HepG2 (cell line): Measurements from ENCODE around the gene RPEL1. TPM values are rescaled to one million over a fixed set of nuclear protein-coding genes. Genes with fewer than 3 reads are reported as not detected.

Experiments used
- AKAP8 ChIP-seq: sonication (generic); formaldehyde crosslinking; IDR thresholded peaks from 2 replicates; pipeline ENCODE4 v1.5.1; 2020; ENCODE audit warnings: mild to moderate bottlenecking, missing genetic modification reagents
- EED ChIP-seq: sonication (generic); formaldehyde crosslinking; IDR thresholded peaks from 2 replicates; pipeline ENCODE4 v1.5.0; 2020; ENCODE audit warnings: mild to moderate bottlenecking, missing genetic modification reagents
- ERF ChIP-seq: IDR thresholded peaks from 2 replicates; pipeline ENCODE4 v1.6.1; 2018; ENCODE audit warnings: missing biosample characterization, missing genetic modification reagents
- ETV5 ChIP-seq: IDR thresholded peaks from 2 replicates; pipeline ENCODE4 v1.6.1; 2018; ENCODE audit warnings: missing biosample characterization, missing genetic modification reagents, inconsistent platforms, borderline replicate concordance
- GMEB2 ChIP-seq: IDR thresholded peaks from 2 replicates; pipeline ENCODE4 v1.6.1; 2016; ENCODE audit warnings: missing biosample characterization, missing genetic modification reagents, low read depth
- HOXA3 ChIP-seq: sonication (generic); formaldehyde crosslinking; IDR thresholded peaks from 2 replicates; pipeline ENCODE4 v1.5.0; 2020; ENCODE audit warnings: missing genetic modification reagents
- KDM6A ChIP-seq: IDR thresholded peaks from 2 replicates; pipeline ENCODE4 v1.6.1; 2016; ENCODE audit warnings: low read depth
- NBN ChIP-seq: fragments of 450-650 bp; conservative IDR thresholded peaks from 2 replicates; pipeline ENCODE4 v1.6.1; 2017
- NFRKB ChIP-seq: fragments of 450-650 bp; IDR thresholded peaks from 2 replicates; pipeline ENCODE4 v1.6.1; 2017
- PHB2 ChIP-seq: fragments of 450-650 bp; IDR thresholded peaks from 2 replicates; pipeline ENCODE4 v1.6.1; 2018; ENCODE audit not compliant: partially characterized antibody
- POLR2G ChIP-seq: fragments of 200-400 bp; formaldehyde crosslinking; IDR thresholded peaks from 2 replicates; pipeline ENCODE4 v1.6.1; 2018; ENCODE audit warnings: mild to moderate bottlenecking, low read depth, low read length, moderate library complexity
- RAD21 ChIP-seq: fragments of 450-650 bp; formaldehyde crosslinking; IDR thresholded peaks from 2 replicates; pipeline ENCODE4 v1.5.0; 2020; ENCODE audit warnings: mild to moderate bottlenecking
- RXRA ChIP-seq: sonication (generic); formaldehyde crosslinking; IDR thresholded peaks from 2 replicates; pipeline ENCODE4 v1.5.1; 2020; ENCODE audit warnings: missing genetic modification reagents
- SMARCC2 ChIP-seq: fragments of 450-650 bp; IDR thresholded peaks from 2 replicates; pipeline ENCODE4 v1.6.1; 2017; ENCODE audit warnings: antibody characterized with exemption, mild to moderate bottlenecking
- STAG1 ChIP-seq: sonication (generic); formaldehyde crosslinking; IDR thresholded peaks from 2 replicates; pipeline ENCODE4 v1.4.0; 2020; ENCODE audit warnings: missing genetic modification reagents
- THAP11 ChIP-seq: IDR thresholded peaks from 2 replicates; pipeline ENCODE4 v1.6.1; 2016; ENCODE audit warnings: missing biosample characterization, missing genetic modification reagents
- TRIM22 ChIP-seq: fragments of 450-650 bp; IDR thresholded peaks from 2 replicates; pipeline ENCODE4 v1.6.1; 2017
- U2AF1 ChIP-seq: fragments of 200-400 bp; formaldehyde crosslinking; optimal IDR thresholded peaks from 2 replicates; pipeline ENCODE3; 2017; ENCODE audit warnings: mild to moderate bottlenecking, low read depth, low read length
- ZBTB38 ChIP-seq: sonication (generic); formaldehyde crosslinking; IDR thresholded peaks from 2 replicates; pipeline ENCODE4 v1.5.1; 2020; ENCODE audit warnings: mild to moderate bottlenecking, missing genetic modification reagents
- ZFP37 ChIP-seq: sonication (generic); formaldehyde crosslinking; IDR thresholded peaks from 2 replicates; pipeline ENCODE4 v1.4.0; 2020; ENCODE audit warnings: missing genetic modification reagents, borderline replicate concordance
- ZNF180 ChIP-seq: sonication (generic); formaldehyde crosslinking; IDR thresholded peaks from 2 replicates; pipeline ENCODE4 v1.4.0; 2020; ENCODE audit warnings: low read depth, missing genetic modification reagents, borderline replicate concordance
- ZNF234 ChIP-seq: sonication (generic); formaldehyde crosslinking; conservative IDR thresholded peaks from 2 replicates; pipeline ENCODE4 v1.5.1; 2020; ENCODE audit warnings: mild to moderate bottlenecking, missing genetic modification reagents
- ZNF274 ChIP-seq: sonication (generic); formaldehyde crosslinking; IDR thresholded peaks from 2 replicates; pipeline ENCODE4 v1.5.1; 2020; ENCODE audit warnings: mild to moderate bottlenecking, missing genetic modification reagents
- ZNF512B ChIP-seq: sonication (generic); formaldehyde crosslinking; IDR thresholded peaks from 2 replicates; pipeline ENCODE4 v1.5.1; 2020; ENCODE audit warnings: missing genetic modification reagents, mild to moderate bottlenecking, borderline replicate concordance
- ZNF557 ChIP-seq: sonication (generic); formaldehyde crosslinking; IDR thresholded peaks from 2 replicates; pipeline ENCODE4 v1.4.0; 2020; ENCODE audit warnings: missing genetic modification reagents
- ZNF569 ChIP-seq: sonication (generic); formaldehyde crosslinking; IDR thresholded peaks from 2 replicates; pipeline ENCODE4 v1.5.0; 2020; ENCODE audit warnings: mild to moderate bottlenecking, missing genetic modification reagents, moderate library complexity, borderline replicate concordance
- ZNF720 ChIP-seq: sonication (generic); formaldehyde crosslinking; IDR thresholded peaks from 2 replicates; pipeline ENCODE4 v1.4.0; 2020; ENCODE audit warnings: missing genetic modification reagents
- ZNF768 ChIP-seq: sonication (generic); formaldehyde crosslinking; IDR thresholded peaks from 2 replicates; pipeline ENCODE4 v1.4.0; 2020; ENCODE audit warnings: missing genetic modification reagents
- polyA plus RNA-seq, 8 experiments: library from polyadenylated mRNA; depleted of rRNA in 3 of 8; stranded (reverse) in 7 of 8; unstranded in 1 of 8; fragments of >200 nt; fragmentation: Illumina TruSeq in 4 of 8; extraction: Trizol in 4 of 8; gene quantifications; 2 replicates each; pipeline versions ENCODE4 v1.2.1 to v1.2.3, GENCODE V29; 2011 to 2016; ENCODE audit warnings: low read depth in 4 of 8, missing spikeins in 1 of 8, mixed read lengths in 1 of 8; ENCODE audit not compliant: insufficient read depth in 1 of 8
- total RNA-seq, 5 experiments: library from RNA; depleted of rRNA; stranded (reverse); fragments of >200 nt; fragmentation: Illumina TruSeq; extraction: Trizol; gene quantifications; 2 replicates each; pipeline ENCODE4 v1.2.3, GENCODE V29; 2016; ENCODE audit warnings: low read depth in 1 of 5

Gene RPEL1
- total and polyA plus RNA-seq, 2 of the 13 experiments (the other 11 are each of a cell fraction or from before 2014, with no cell fraction given): 0.04 to 0.07 TPM

- TF ChIP-seq ZNF512B (CRISPR knock-in tag) (no peak), ZNF768 (CRISPR knock-in tag) (no peak), RXRA (CRISPR knock-in tag) (no peak), PHB2 (no peak), AKAP8 (no peak), EED (CRISPR knock-in tag) (no peak), NBN (no peak), ETV5 (CRISPR knock-in tag) (no peak), ZBTB38 (CRISPR knock-in tag) (0 out of 2 replicates have a peak, but pooled peaks have one; percentile 20), ERF (no peak), ZFP37 (no peak), STAG1 (CRISPR knock-in tag) (no peak), ZNF720 (CRISPR knock-in tag) (no peak), TRIM22 (no peak), ZNF274 (no peak), RAD21 (CRISPR knock-in tag) (no peak), POLR2G (no peak), THAP11 (CRISPR knock-in tag) (no peak), U2AF1 (no peak), ZNF569 (CRISPR knock-in tag) (no peak), KDM6A (no peak), ZNF234 (no peak), ZNF557 (0 out of 2 replicates have a peak, but pooled peaks have one; percentile 56), NFRKB (no peak), HOXA3 (CRISPR knock-in tag) (no peak), SMARCC2 (no peak), ZNF180 (CRISPR knock-in tag) (no peak), GMEB2 (no peak)
Observed at GRCh38 chr10:103278862-103279298, 33.2 kb downstream of the RPEL1 start (continued).
